SJSA1 (cell line): ENCODE results near the gene RNF217. TPM values are rescaled to one million over a fixed set of nuclear protein-coding genes. Genes with fewer than 3 reads are reported as not detected.

Source experiments
- total RNA-seq: library from RNA; depleted of rRNA; stranded (reverse); fragments of >200 nt; shearing (Covaris generic); gene quantifications from 2 replicates; pipeline ENCODE4 v1.2.3, GENCODE V29; 2014; rRNA removed

Gene RNF217
- total RNA-seq, 1 experiment from 2014 or later, result 14.8 TPM

Other genes with a start within 250 kb of the RNF217 start
- gene TPD52L1, start 191.3 kb downstream of the RNF217 start, total RNA-seq, result 39.2 and 47.9 TPM in 2 replicates